Testis (tissue), 3 donors: ENCODE measurements around the gene NUBP1. TPM values are rescaled to one million over a fixed set of nuclear protein-coding genes. Genes with fewer than 3 reads are reported as not detected.

Source experiments
- DNase-seq: peaks from one replicate; pipeline ENCODE4 v3.0.0-alpha.2; 2019
- H3K27ac ChIP-seq, 2 donors: fragments of 200-600 bp; sonication (generic); one replicate each; pipeline ENCODE4 v1.5.1; 2019
- H3K27me3 ChIP-seq: fragments of 200-600 bp; sonication (generic); one replicate; pipeline ENCODE4 v1.5.1; 2019
- H3K36me3 ChIP-seq: fragments of 200-600 bp; sonication (generic); one replicate; pipeline ENCODE4 v1.5.1; 2017; ENCODE audit warnings: low read depth; ENCODE audit errors: missing control alignments
- H3K4me1 ChIP-seq: fragments of 200-600 bp; sonication (generic); one replicate; pipeline ENCODE4 v1.5.1; 2019
- H3K4me3 ChIP-seq, 2 donors: fragments of 200-600 bp; sonication (generic); one replicate each; pipeline ENCODE4 v1.5.1; 2017 to 2019
- H3K9me3 ChIP-seq: fragments of 200-600 bp; sonication (generic); one replicate; pipeline ENCODE4 v1.5.1; 2017
- POLR2A ChIP-seq: fragments of 450-650 bp; IDR thresholded peaks from one replicate; pipeline ENCODE4 v1.6.1; 2017; ENCODE audit warnings: antibody characterized with exemption, mild to moderate bottlenecking, moderate library complexity
- WGBS, 2 donors: methylation state at CpG; one replicate each; pipeline ENCODE4 v1.1.5; 2018; 5-methylcytosine and 5-hydroxymethylcytosine counted together
- intact Hi-C: fragments of 100-400 bp; cut with DNase I; formaldehyde crosslinking; loops from one replicate; pipeline ENCODE4 v1.15.1; 2023; ENCODE audit warnings: low total_unique reads
- polyA plus RNA-seq: library from polyadenylated mRNA; stranded (reverse); fragments of 350-450 nt; fragmentation: Illumina TruSeq; extraction: RNeasy Lipid Tissue Mini Kit (QIAGEN cat#74804); gene quantifications from one replicate; pipeline ENCODE4 v1.2.3, GENCODE V29; 2014; ENCODE audit warnings: low read depth, low replicate concordance; ENCODE audit not compliant: insufficient read depth
- small RNA-seq, 2 donors: library from RNA; depleted of rRNA; stranded (forward); fragments of <200 nt; gene quantifications; one replicate each; pipeline ENCODE3, GENCODE V24; 2016
- total RNA-seq, 2 donors: library from RNA; depleted of rRNA; stranded (reverse); fragments of >200 nt; gene quantifications; one replicate each; pipeline ENCODE4 v1.2.3, GENCODE V29; 2016
- TF ChIP-seq, protein P1 (sequence below), 3 experiments: fragments of 450-650 bp in 2 of 3; fragments of 200-600 bp in 1 of 3; sonication (generic) in 1 of 3; IDR thresholded peaks; one replicate each; pipeline ENCODE4 v1.5.1; 2016 to 2019; ENCODE audit warnings: antibody characterized with exemption in 3 of 3, mild to moderate bottlenecking in 2 of 3, moderate library complexity in 1 of 3

Gene NUBP1
- total and polyA plus RNA-seq, 3 donors from 2014 or later: 23.0 to 41.1 (median 33.9) TPM

DNA sequence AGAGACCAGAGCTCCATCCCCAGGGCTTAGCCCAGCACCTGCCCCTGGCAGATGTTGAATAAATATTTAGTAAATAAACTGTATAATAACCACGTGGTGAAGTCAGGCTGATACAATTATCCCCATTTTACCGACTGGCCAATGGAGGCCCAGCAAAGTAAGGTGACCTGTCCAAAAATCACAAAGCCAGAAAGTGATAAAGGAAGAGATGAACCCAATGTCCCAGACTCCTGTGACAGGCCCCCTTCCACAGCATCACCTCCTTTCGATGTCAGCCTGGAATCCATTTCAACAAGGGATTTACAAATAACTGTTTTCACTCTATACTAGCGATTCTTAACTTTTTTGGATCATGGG is 69.4 kb downstream of the NUBP1 start:
- Histone ChIP-seq H3K9me3 (no peaks in the 10 kb centered on the region), H3K27me3 (no peaks in the 10 kb centered on the region), H3K36me3 (no peaks in the 10 kb centered on the region), H3K27ac (no peak overlapping the region), H3K4me1 (no peaks in the 10 kb centered on the region), H3K4me3 (no peak overlapping the region)
- no peak for DNase-seq
- TF ChIP-seq, protein P1, sequence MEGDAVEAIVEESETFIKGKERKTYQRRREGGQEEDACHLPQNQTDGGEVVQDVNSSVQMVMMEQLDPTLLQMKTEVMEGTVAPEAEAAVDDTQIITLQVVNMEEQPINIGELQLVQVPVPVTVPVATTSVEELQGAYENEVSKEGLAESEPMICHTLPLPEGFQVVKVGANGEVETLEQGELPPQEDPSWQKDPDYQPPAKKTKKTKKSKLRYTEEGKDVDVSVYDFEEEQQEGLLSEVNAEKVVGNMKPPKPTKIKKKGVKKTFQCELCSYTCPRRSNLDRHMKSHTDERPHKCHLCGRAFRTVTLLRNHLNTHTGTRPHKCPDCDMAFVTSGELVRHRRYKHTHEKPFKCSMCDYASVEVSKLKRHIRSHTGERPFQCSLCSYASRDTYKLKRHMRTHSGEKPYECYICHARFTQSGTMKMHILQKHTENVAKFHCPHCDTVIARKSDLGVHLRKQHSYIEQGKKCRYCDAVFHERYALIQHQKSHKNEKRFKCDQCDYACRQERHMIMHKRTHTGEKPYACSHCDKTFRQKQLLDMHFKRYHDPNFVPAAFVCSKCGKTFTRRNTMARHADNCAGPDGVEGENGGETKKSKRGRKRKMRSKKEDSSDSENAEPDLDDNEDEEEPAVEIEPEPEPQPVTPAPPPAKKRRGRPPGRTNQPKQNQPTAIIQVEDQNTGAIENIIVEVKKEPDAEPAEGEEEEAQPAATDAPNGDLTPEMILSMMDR (IDR thresholded peaks at IDR 0.05): no peak
- TF ChIP-seq POLR2A: no peak
- intact Hi-C loops: no loop called here
- WGBS, 2 donors: 83 to 88% methylated on average over 4 of the region's 4 CpGs

DNA sequence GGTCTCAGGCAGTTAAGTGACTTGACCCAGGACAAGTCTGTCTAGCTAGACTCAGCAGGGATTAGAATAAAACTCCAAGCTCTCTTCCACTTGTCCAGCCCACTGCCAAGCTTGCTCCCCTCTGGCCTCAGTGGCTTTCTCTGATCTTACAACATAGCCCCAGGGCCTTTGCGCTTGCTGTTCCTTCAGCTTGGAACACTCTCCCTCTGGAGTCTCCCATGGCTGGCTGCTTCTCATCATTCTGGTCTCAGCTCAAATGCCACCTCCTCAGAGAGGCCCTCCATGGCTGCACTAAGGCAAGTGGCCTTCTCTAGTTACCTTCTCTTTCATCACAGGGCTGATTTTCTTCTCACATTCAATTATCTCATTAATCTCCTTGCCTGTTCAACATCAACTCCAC is 73.9 kb downstream of the NUBP1 start:
- no peak for TF ChIP-seq POLR2A
- TF ChIP-seq, protein P1 (IDR thresholded peaks at IDR 0.05): no peak
- Histone ChIP-seq H3K27me3 (no peaks in the 10 kb centered on the region), H3K27ac (no peak overlapping the region), H3K36me3 (no peaks in the 10 kb centered on the region), H3K9me3 (no peaks in the 10 kb centered on the region), H3K4me1 (no peaks in the 10 kb centered on the region), H3K4me3 (no peak overlapping the region)
- WGBS, 2 donors: 95 to 100% methylated on average over 1 of the region's 1 CpG
- intact Hi-C loops: no loop called here
- no peak for DNase-seq

DNA sequence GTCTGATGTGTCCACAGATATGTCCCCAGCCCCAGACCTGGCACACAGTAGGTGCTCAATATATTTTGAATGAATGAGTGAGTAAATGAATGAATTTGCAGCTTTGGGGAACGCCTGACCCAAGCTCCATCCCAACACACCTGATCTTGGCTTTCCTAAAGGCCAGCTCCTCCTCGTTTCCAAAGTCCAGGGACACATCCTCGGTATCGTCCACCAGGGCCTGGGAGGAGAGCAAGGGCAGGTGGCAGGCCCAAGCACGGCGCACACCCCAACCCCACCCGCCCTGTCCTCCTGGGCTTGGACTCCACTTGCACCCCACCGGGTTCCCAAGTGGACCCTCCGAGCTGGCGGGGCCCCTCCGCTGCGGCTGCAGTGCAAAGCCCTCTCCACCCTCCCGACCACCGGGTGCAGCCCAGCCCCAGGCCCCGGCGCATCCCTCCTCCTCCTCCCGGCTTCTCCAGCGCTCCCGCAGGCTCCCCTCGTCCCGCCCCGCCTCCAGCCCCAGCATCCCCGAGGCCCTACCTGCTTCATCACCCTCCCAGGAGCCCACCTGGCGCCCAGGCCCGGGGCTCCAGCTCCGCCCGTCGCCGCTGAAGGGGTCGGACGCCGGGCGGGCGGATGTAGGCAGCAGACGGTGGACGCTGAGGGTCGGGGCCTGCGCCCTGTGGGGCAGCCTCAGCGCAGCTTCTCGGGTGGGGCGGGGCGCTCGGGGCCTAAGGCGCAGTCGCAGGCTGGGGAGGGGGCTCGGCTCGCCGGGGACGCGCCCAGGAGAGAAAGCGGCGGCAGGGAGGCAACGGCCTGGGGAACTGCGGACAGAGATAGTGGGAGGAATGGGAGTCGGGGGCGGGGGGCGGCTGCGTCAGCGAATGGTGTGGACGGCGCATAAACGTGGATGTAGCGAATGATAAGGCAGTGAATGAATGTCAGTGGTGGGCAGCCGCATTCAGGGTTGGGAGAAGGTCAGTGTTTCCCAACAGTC is 74.6 kb downstream of the NUBP1 start, which contains the start of gene TVP23A:
TVP23A (minus strand) TSS at position 832 of the 979 bp plus-strand sequence; CDS start at position 531, 301 bp downstream.
- intact Hi-C loops: no loop called here
- DNase-seq: peak; percentile 52

More for the DNA sequence above, 74.6 kb downstream of the NUBP1 start, which contains the start of gene TVP23A:
- H3K4me3 ChIP-seq: peak within 1 kb of the TSS; percentile 55 to 63
- no peak for TF ChIP-seq POLR2A
- TF ChIP-seq, protein P1 (IDR thresholded peaks at IDR 0.05): no peak
- 15 to 28% methylated on average over 33 to 55 of the region's 64 CpGs for WGBS, 2 donors
- no peaks in the 10 kb centered on the region for H3K36me3 ChIP-seq
- H3K27me3 ChIP-seq: no peaks in the 10 kb centered on the region
- peak within 1 kb of the TSS in 1 of 2 donors; percentile 69 for H3K27ac ChIP-seq
- no peaks in the 10 kb centered on the region for H3K4me1 ChIP-seq
- H3K9me3 ChIP-seq: no peaks in the 10 kb centered on the region

Small RNA genes lying within 50 kb of the gene (small RNA-seq; reads per million reads assigned to genes)
- gene MTND4LP24 (0 reads per million in 2 donors), gene MTND6P33 (0 reads per million in 2 donors)

Other genes starting within 250 kb of the NUBP1 start
- 10 to 100 TPM in 1 of 2 donors, 1 to 10 TPM in 1; 9.3 to 13.1 TPM for gene EMP2, start 163.2 kb upstream of the NUBP1 start, total RNA-seq
- 18.4 TPM for gene EMP2, start 163.2 kb upstream of the NUBP1 start, polyA plus RNA-seq
- gene TEKT5, start 48.9 kb upstream of the NUBP1 start, total RNA-seq: 10 to 100 TPM; 20.7 to 35.6 TPM
- 69.1 TPM for gene TEKT5, start 48.9 kb upstream of the NUBP1 start, polyA plus RNA-seq
- 1 to 10 TPM; 3.5 to 4.2 TPM for gene TVP23A, start 75.0 kb downstream of the NUBP1 start, total RNA-seq
- gene TVP23A, start 75.0 kb downstream of the NUBP1 start, polyA plus RNA-seq: 1.7 TPM
- 10 to 100 TPM in 1 of 2 donors, 1 to 10 TPM in 1; 6.3 to 16.0 TPM for gene CIITA, start 133.4 kb downstream of the NUBP1 start, total RNA-seq
- gene CIITA, start 133.4 kb downstream of the NUBP1 start, polyA plus RNA-seq: 9.5 TPM
- gene DEXI, start 198.6 kb downstream of the NUBP1 start, total RNA-seq: 10 to 100 TPM; 39.0 to 57.4 TPM
- gene DEXI, start 198.6 kb downstream of the NUBP1 start, polyA plus RNA-seq: 30.0 TPM
- gene CLEC16A, start 200.7 kb downstream of the NUBP1 start, total RNA-seq: 100 to 1,000 TPM in 1 of 2 donors, 10 to 100 TPM in 1; 93.9 to 122 TPM
- 126 TPM for gene CLEC16A, start 200.7 kb downstream of the NUBP1 start, polyA plus RNA-seq